Smooth muscle cell (in vitro differentiated cells): ENCODE measurements around the gene TREML2. TPM values are rescaled to one million over a fixed set of nuclear protein-coding genes. Genes with fewer than 3 reads are reported as not detected.

Source experiments
- DNase-seq: peaks from one replicate; lab custom pipeline; 2025; ENCODE audit not compliant: unreplicated experiment; lab: John Stamatoyannopoulos, UW
- H2AFZ ChIP-seq: fragments of 200-600 bp; sonication (generic); 2 replicates; pipeline ENCODE4 v1.6.0; 2016; ENCODE audit warnings: antibody characterized with exemption, low read depth, mild to moderate bottlenecking
- H3F3A ChIP-seq: fragments of 200-600 bp; sonication (generic); 2 replicates; pipeline ENCODE4 v1.6.0; 2017; ENCODE audit warnings: antibody characterized with exemption, low read depth
- H3K27ac ChIP-seq: fragments of 200-600 bp; sonication (generic); 2 replicates; pipeline ENCODE4 v1.5.1; 2016; ENCODE audit warnings: low read depth, mild to moderate bottlenecking
- H3K27me3 ChIP-seq: fragments of 200-600 bp; sonication (generic); 2 replicates; pipeline ENCODE4 v1.6.1; 2016; ENCODE audit warnings: low read depth, mild to moderate bottlenecking
- H3K36me3 ChIP-seq: fragments of 200-600 bp; sonication (generic); 2 replicates; pipeline ENCODE4 v1.5.1; 2016; ENCODE audit warnings: low read depth
- H3K4me1 ChIP-seq: fragments of 200-600 bp; sonication (generic); 2 replicates; pipeline ENCODE4 v1.5.1; 2016; ENCODE audit warnings: low read depth
- H3K4me2 ChIP-seq: fragments of 200-600 bp; sonication (generic); 2 replicates; pipeline ENCODE4 v1.6.0; 2016; ENCODE audit warnings: mild to moderate bottlenecking
- H3K4me3 ChIP-seq: fragments of 200-600 bp; sonication (generic); 2 replicates; pipeline ENCODE4 v1.5.1; 2016; ENCODE audit warnings: mild to moderate bottlenecking
- H3K79me2 ChIP-seq: fragments of 200-600 bp; sonication (generic); 2 replicates; pipeline ENCODE4 v1.6.0; 2016; ENCODE audit warnings: low read depth, mild to moderate bottlenecking
- H3K9ac ChIP-seq: fragments of 200-600 bp; sonication (generic); 2 replicates; pipeline ENCODE4 v1.6.0; 2016; ENCODE audit warnings: low read depth
- H3K9me3 ChIP-seq: fragments of 200-600 bp; sonication (generic); replicated peaks from 2 replicates; pipeline ENCODE4 v1.5.1; 2016; ENCODE audit warnings: low read depth
- H4K20me1 ChIP-seq: fragments of 200-600 bp; sonication (generic); 2 replicates; pipeline ENCODE4 v1.6.0; 2016; ENCODE audit warnings: low read depth
- WGBS: methylation state at CpG from one replicate; pipeline ENCODE4 v1.1.7; 2016; ENCODE audit warnings: low lambda C conversion rate; 5-methylcytosine and 5-hydroxymethylcytosine counted together
- polyA plus RNA-seq: library from polyadenylated mRNA; unstranded; fragments of >200 nt; fragmentation: Nextera tagmentation; extraction: Ambion mirVana; gene quantifications from 2 replicates; pipeline ENCODE4 v1.2.1, GENCODE V29; 2016
- total RNA-seq: library from RNA; depleted of rRNA; stranded (reverse); fragments of >200 nt; gene quantifications from 2 replicates; pipeline ENCODE4 v1.2.3, GENCODE V29; 2014
- TF ChIP-seq, protein P1 (sequence below): fragments of 200-600 bp; sonication (generic); IDR thresholded peaks from 2 replicates; pipeline ENCODE4 v1.5.1; 2017; ENCODE audit warnings: borderline replicate concordance, mild to moderate bottlenecking, antibody characterized with exemption; ENCODE audit not compliant: insufficient read depth, poor library complexity, severe bottlenecking

TREML2 gene
- total and polyA plus RNA-seq, 2 experiments from 2014 or later = not detected

DNA sequence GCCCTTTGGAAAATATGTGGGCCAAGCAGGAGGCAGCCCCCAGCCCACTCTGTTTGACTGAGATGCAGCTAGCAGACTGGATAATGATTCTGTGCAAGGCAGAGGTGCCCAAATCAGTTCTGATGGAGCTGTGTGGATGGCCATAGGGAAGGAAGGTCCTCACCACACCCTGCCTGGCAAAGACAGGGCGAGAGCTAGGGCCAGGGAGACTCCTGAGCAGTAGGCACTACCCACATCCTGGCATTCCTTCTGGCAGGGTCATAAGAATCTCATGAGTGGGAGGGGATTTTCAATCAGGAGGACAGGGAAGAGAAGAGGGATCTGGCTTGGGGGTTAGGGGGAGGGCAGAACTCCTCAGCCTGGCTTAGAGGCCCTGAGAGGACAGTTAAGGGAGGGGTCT lies 19.4 kb downstream of the TREML2 start:
- Histone ChIP-seq H3F3A (no peaks in the 10 kb centered on the region), H3K4me3 (no peak overlapping the region), H3K4me2 (no peak overlapping the region), H3K9ac (no peak overlapping the region), H3K27ac (no peak overlapping the region), H3K36me3 (no peaks in the 10 kb centered on the region), H2AFZ (no peak overlapping the region), H4K20me1 (no peaks in the 10 kb centered on the region), H3K4me1 (no peaks in the 10 kb centered on the region), H3K9me3 (no peaks in the 10 kb centered on the region), H3K27me3 (peaks cover 9% of the 10 kb centered on the region), H3K79me2 (no peaks in the 10 kb centered on the region)
- 47% methylated on average over 1 of the region's 1 CpG for WGBS
- DNase-seq = no peak
- TF ChIP-seq, protein P1, sequence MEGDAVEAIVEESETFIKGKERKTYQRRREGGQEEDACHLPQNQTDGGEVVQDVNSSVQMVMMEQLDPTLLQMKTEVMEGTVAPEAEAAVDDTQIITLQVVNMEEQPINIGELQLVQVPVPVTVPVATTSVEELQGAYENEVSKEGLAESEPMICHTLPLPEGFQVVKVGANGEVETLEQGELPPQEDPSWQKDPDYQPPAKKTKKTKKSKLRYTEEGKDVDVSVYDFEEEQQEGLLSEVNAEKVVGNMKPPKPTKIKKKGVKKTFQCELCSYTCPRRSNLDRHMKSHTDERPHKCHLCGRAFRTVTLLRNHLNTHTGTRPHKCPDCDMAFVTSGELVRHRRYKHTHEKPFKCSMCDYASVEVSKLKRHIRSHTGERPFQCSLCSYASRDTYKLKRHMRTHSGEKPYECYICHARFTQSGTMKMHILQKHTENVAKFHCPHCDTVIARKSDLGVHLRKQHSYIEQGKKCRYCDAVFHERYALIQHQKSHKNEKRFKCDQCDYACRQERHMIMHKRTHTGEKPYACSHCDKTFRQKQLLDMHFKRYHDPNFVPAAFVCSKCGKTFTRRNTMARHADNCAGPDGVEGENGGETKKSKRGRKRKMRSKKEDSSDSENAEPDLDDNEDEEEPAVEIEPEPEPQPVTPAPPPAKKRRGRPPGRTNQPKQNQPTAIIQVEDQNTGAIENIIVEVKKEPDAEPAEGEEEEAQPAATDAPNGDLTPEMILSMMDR = no peak

DNA sequence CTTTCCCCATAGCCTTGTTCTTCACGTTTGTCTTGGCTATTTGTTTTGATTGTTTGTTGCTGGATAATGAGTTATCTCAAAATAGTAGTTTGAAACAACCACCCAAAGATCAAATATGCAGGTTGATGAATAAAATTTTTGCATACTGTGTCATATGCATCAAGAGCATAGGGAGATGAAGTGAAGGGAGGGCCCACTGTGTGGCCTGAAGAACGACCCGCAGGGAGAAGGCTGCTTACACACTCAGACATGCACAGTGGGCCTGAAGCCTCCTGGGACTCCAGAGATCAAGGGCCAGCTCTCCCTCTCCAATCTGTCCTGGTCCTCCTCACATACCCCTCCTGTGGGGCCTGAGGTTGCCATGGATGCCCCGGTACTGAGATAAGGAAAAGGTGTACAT lies 21.8 kb downstream of the TREML2 start:
- H2AFZ ChIP-seq = no peak overlapping the region
- H3K36me3 ChIP-seq = no peaks in the 10 kb centered on the region
- peaks cover 18% of the 10 kb centered on the region for H3K27me3 ChIP-seq
- H3K4me1 ChIP-seq = no peaks in the 10 kb centered on the region
- no peak overlapping the region for H3K27ac ChIP-seq
- no peak overlapping the region for H3K4me3 ChIP-seq
- H3K79me2 ChIP-seq = no peaks in the 10 kb centered on the region
- H3K4me2 ChIP-seq = no peak overlapping the region
- no peaks in the 10 kb centered on the region for H4K20me1 ChIP-seq
- no peak for DNase-seq
- no peaks in the 10 kb centered on the region for H3F3A ChIP-seq
- no peak overlapping the region for H3K9ac ChIP-seq
- TF ChIP-seq, protein P1 = no peak
- WGBS = 84% methylated on average over 4 of the region's 4 CpGs
- H3K9me3 ChIP-seq = no peaks in the 10 kb centered on the region

DNA sequence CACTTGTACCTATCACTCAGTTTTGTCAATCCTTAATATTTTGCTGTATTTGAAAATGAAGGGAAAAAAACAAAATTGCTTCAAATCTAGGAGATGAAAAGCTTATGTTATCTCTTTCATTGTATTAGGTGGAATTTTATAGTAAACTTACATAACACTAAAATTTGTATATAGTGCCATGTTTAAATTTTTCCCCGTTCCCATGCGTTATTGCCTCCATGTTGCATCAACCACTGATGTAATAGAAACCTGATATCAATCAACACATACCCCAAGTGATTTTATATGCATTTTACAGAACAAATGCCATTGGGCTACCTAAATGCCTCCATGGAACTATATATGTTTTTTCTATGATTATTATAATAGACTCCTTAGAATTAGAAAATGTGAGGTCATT lies 23.3 kb downstream of the TREML2 start:
- Histone ChIP-seq H3K4me2 (no peak overlapping the region), H3K27ac (no peak overlapping the region)

GRCh38 chr6:41177287-41177686 lies 23.7 kb downstream of the TREML2 start:
- H4K20me1 ChIP-seq = no peaks in the 10 kb centered on the region
- H3K4me1 ChIP-seq = no peaks in the 10 kb centered on the region
- TF ChIP-seq, protein P1 = no peak
- WGBS = 90% methylated on average over 3 of the region's 3 CpGs
- no peak overlapping the region for H3K4me2 ChIP-seq
- H2AFZ ChIP-seq = no peak overlapping the region
- no peaks in the 10 kb centered on the region for H3K9me3 ChIP-seq
- no peaks in the 10 kb centered on the region for H3K36me3 ChIP-seq
- no peak overlapping the region for H3K27ac ChIP-seq
- no peaks in the 10 kb centered on the region for H3K79me2 ChIP-seq
- peaks cover 18% of the 10 kb centered on the region for H3K27me3 ChIP-seq
- DNase-seq = no peak
- H3F3A ChIP-seq = no peaks in the 10 kb centered on the region
- no peak overlapping the region for H3K9ac ChIP-seq
- H3K4me3 ChIP-seq = no peak overlapping the region

More for the DNA sequence above, 23.3 kb downstream of the TREML2 start:
- H3K27me3 ChIP-seq = peaks cover 18% of the 10 kb centered on the region
- H3K79me2 ChIP-seq = no peaks in the 10 kb centered on the region
- TF ChIP-seq, protein P1 = no peak
- H3K9me3 ChIP-seq = no peaks in the 10 kb centered on the region
- H3K4me1 ChIP-seq = no peaks in the 10 kb centered on the region
- no peaks in the 10 kb centered on the region for H3K36me3 ChIP-seq
- no peak overlapping the region for H3K4me3 ChIP-seq
- no peak overlapping the region for H3K9ac ChIP-seq
- H3F3A ChIP-seq = no peaks in the 10 kb centered on the region
- H2AFZ ChIP-seq = no peak overlapping the region
- H4K20me1 ChIP-seq = no peaks in the 10 kb centered on the region
- no peak for DNase-seq
- WGBS = 98% methylated on average over 2 of the region's 2 CpGs
